Calu3 (cell line): ENCODE results near the gene IRF2BPL. TPM values are rescaled to one million over a fixed set of nuclear protein-coding genes. Genes with fewer than 3 reads are reported as not detected.

Source experiments
- BruUV-seq: library from RNA; stranded (reverse); fragments of 400-500 nt; replicated peaks from 2 replicates; lab custom pipeline; 2021; lab: Mats Ljungman, UMichigan
- CTCF ChIA-PET: fragments of 300-600 bp; sonication (Branson Sonifier 250); formaldehyde crosslinking; loops from one replicate; lab custom pipeline; 2022; ENCODE audit warnings: antibody characterized with exemption; lab: Charles Lee
- DNase-seq: peaks from one replicate; pipeline ENCODE4 v3.0.0; 2022
- H3K27ac Mint-ChIP-seq: one replicate; pipeline ENCODE4 v1.8.0; 2022; ENCODE audit warnings: mixed read lengths; ENCODE audit not compliant: unreplicated experiment
- H3K27me3 Mint-ChIP-seq: one replicate; pipeline ENCODE4 v1.8.0; 2022; ENCODE audit warnings: mixed read lengths; ENCODE audit not compliant: unreplicated experiment
- H3K36me3 Mint-ChIP-seq: one replicate; pipeline ENCODE4 v1.8.0; 2022; ENCODE audit warnings: mild to moderate bottlenecking, moderate library complexity, mixed read lengths; ENCODE audit not compliant: insufficient read depth, unreplicated experiment
- H3K4me1 Mint-ChIP-seq: one replicate; pipeline ENCODE4 v1.8.0; 2022; ENCODE audit warnings: mild to moderate bottlenecking, low read depth, mixed read lengths; ENCODE audit not compliant: unreplicated experiment
- H3K4me3 Mint-ChIP-seq: one replicate; pipeline ENCODE4 v1.8.0; 2022; ENCODE audit warnings: mild to moderate bottlenecking, low read depth, moderate library complexity, mixed read lengths; ENCODE audit not compliant: unreplicated experiment
- H3K9me3 Mint-ChIP-seq: one replicate; pipeline ENCODE4 v1.8.0; 2022; ENCODE audit warnings: low read depth, mixed read lengths; ENCODE audit not compliant: unreplicated experiment
- intact Hi-C: fragments of 100-400 bp; cut with micrococcal nuclease; formaldehyde crosslinking; loops from one replicate; pipeline ENCODE4 v1.10.0; 2022; ENCODE audit not compliant: unreplicated experiment
- total RNA-seq: library from RNA; stranded (reverse); gene quantifications from 2 replicates; pipeline ENCODE4 v1.2.3, GENCODE V29; 2022
- TF ChIP-seq, protein P1 (sequence below): fragments of 200-600 bp; IDR thresholded peaks from one replicate; pipeline ENCODE4 v1.8.0; 2022; ENCODE audit warnings: antibody characterized with exemption; ENCODE audit not compliant: unreplicated experiment

The IRF2BPL gene
- total RNA-seq, 1 experiment from 2014 or later: 30.1 TPM

GRCh38 chr14:77018785-77019184, 9.7 kb downstream of the IRF2BPL start:
- BruUV-seq: no TSS peak
- intact Hi-C loops: no loop called here
- no peaks in the 10 kb centered on the region for H3K27me3 Mint-ChIP-seq
- H3K36me3 Mint-ChIP-seq: peaks cover 11% of the 10 kb centered on the region
- H3K4me3 Mint-ChIP-seq: no peak overlapping the region
- TF ChIP-seq, protein P1, sequence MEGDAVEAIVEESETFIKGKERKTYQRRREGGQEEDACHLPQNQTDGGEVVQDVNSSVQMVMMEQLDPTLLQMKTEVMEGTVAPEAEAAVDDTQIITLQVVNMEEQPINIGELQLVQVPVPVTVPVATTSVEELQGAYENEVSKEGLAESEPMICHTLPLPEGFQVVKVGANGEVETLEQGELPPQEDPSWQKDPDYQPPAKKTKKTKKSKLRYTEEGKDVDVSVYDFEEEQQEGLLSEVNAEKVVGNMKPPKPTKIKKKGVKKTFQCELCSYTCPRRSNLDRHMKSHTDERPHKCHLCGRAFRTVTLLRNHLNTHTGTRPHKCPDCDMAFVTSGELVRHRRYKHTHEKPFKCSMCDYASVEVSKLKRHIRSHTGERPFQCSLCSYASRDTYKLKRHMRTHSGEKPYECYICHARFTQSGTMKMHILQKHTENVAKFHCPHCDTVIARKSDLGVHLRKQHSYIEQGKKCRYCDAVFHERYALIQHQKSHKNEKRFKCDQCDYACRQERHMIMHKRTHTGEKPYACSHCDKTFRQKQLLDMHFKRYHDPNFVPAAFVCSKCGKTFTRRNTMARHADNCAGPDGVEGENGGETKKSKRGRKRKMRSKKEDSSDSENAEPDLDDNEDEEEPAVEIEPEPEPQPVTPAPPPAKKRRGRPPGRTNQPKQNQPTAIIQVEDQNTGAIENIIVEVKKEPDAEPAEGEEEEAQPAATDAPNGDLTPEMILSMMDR: no peak
- DNase-seq: no peak
- peaks cover 15% of the 10 kb centered on the region for H3K4me1 Mint-ChIP-seq
- no peak overlapping the region for H3K27ac Mint-ChIP-seq
- CTCF ChIA-PET: no interaction called here
- H3K9me3 Mint-ChIP-seq: no peaks in the 10 kb centered on the region

DNA sequence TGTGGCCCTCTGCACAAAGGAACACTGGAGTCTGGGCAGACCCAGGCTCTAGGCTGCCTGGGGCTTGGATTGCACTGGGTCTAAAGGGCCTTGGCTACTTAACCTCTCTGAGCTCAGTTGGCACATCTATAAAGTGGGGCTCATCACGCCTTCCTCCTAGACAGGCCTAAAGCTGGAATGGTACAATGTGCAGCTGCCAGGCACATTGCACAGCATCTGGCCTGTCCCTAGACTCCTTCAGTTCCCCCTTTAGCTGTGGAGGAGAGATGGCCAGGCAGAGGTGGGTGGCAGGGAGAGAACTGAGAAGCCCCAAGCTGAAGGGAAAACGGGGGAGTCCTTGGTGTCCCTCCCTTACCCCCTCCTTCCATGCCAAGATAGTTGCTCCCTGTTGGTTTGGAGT, 10.8 kb downstream of the IRF2BPL start:
- H3K9me3 Mint-ChIP-seq: no peaks in the 10 kb centered on the region
- H3K27ac Mint-ChIP-seq: no peak overlapping the region
- TF ChIP-seq, protein P1: no peak
- intact Hi-C loops: no loop called here
- H3K36me3 Mint-ChIP-seq: peaks cover 3% of the 10 kb centered on the region
- CTCF ChIA-PET: interaction anchor here (0.5 kb wide), 1 partner anchor 495 kb away, joined by 3 read pairs; no protein-coding TSS in a partner anchor
- H3K4me1 Mint-ChIP-seq: peaks cover 5% of the 10 kb centered on the region
- no TSS peak for BruUV-seq
- H3K4me3 Mint-ChIP-seq: no peak overlapping the region
- DNase-seq: no peak
- H3K27me3 Mint-ChIP-seq: no peaks in the 10 kb centered on the region

- CTCF ChIA-PET: no interaction called here
- Mint-ChIP-seq H3K4me1 (no peaks in the 10 kb centered on the region), H3K36me3 (no peaks in the 10 kb centered on the region), H3K4me3 (no peak overlapping the region), H3K27ac (no peak overlapping the region), H3K9me3 (no peaks in the 10 kb centered on the region), H3K27me3 (no peaks in the 10 kb centered on the region)
- no peak for DNase-seq
- TF ChIP-seq, protein P1: no peak
- no TSS peak for BruUV-seq
- intact Hi-C loops: no loop called here
Observed at GRCh38 chr14:77014734-77015133, 13.8 kb downstream of the IRF2BPL start.

- Mint-ChIP-seq H3K4me3 (no peak overlapping the region), H3K27ac (no peak overlapping the region), H3K36me3 (no peaks in the 10 kb centered on the region), H3K27me3 (no peaks in the 10 kb centered on the region), H3K9me3 (no peaks in the 10 kb centered on the region), H3K4me1 (no peaks in the 10 kb centered on the region)
- intact Hi-C loops: no loop called here
- TF ChIP-seq, protein P1: no peak
- no peak for DNase-seq
- CTCF ChIA-PET: no interaction called here
- no TSS peak for BruUV-seq
Observed at GRCh38 chr14:77014004-77014604, 14.4 kb downstream of the IRF2BPL start.
